Non-pigmented ciliary epithelial cell (primary cell): ENCODE measurements around the gene RNU6-1.

ENCODE experiments used
- DNase-seq: peaks from one replicate; pipeline ENCODE4 v3.0.0-alpha.2; 2010; ENCODE audit warnings: low read depth

RNU6-1 gene

DNA sequence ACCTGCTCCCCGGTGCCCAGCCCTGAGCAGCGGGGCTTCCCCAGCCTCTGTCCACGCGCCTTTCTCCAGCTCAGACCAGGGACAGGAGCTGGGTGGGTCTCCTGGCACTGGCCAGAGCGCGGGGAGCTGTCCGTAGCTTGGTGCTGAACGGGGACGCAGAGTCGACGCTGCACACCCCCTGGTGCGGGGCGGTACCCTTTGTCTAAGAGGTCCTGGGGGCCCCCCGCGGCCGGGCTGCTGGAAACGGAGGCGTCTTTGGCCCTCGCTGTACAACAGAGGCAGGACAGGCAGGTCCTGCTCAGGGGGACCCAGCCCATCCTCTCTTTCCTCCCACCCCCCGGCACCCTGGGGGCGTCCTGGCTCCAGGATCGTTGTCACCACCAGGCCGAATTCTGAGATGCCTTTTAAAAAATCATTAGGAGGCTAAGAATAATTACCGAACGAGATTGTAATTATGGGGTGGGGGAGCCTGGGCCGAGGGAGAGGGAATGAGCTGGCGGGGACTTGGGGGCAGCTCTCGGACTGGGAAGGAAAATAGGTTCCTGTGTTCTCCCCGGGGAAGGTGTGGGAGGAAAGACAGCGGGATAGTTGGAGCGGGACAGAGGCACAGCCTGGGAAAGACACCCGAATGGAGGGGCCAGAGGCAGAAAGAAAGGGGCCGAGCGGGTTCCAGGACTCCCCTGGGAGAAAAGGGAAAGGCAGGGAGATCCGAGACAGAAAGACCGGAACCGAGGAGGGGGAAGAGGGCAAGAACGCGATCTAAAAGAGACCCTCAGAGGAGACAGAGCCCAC is 18.7 kb downstream of the RNU6-1 start:
- no peak for DNase-seq

DNA sequence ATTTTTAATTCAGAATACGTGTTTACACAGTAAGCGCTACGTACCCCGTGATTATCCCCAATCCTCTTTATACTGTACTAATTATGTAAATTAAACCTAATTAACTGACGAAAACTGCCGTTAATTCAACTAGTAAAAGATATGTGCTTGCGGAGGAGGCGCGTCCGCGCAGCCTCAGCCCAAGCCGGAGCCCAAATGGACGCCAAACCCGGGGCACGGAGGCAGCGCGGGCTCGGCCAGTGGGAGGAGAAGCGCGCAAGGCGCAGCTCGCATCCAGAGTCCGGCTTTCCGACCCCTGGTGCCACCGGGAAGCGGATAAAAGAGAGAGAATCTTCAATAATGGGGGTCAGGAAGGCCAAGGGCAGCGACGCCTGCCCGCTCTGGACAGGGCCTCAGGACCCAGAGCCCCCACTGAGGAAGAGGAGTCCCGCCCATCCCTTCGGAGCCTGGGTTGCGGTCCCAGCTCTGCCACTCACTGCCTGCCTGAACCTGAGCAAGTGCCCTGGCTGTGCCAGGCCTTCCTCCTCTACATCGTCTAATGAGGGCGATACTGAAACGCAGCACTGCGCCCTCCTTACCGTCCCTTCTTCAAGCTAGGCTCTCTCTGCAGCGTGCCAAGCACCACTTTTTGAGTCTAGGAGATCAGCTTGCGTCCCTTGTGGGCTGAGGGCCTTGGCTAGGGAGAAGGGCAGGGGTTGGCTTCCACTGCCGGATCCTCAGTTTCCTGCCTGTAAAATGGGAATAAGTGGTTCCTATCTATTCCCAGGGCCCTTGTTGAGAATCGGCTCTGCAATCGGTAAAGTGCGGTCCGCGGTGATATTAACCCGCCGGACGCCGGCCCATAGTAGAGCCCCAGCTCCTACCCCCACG is 19.5 kb downstream of the RNU6-1 start:
- no peak for DNase-seq

- DNase-seq = no peak
These were observed 20.2 kb downstream of the RNU6-1 start for GRCh38 chr15:67819636-67820035.

GRCh38 chr15:67818464-67818863 is 21.4 kb downstream of the RNU6-1 start:
- no peak for DNase-seq

DNA sequence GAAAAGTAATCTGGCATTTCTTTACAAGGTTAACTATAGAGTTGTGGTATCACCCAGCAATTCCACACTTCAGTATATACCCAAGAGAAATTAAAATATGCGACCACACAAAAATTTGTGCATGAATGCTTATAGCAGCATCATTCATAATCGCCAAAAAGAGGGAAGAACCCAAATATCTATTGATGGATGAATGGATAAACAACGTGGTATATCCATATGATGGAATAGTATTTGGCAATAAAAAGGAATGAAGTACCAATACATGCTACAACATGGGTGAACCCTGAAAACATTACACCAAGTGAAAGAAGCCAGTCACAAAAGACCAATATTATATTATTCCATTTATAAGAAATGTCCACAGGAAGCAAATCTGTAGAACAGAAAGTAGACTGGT is 23.2 kb downstream of the RNU6-1 start:
- DNase-seq = no peak

GRCh38 chr15:67815036-67815592 is 24.7 kb downstream of the RNU6-1 start:
- DNase-seq = no peak

GRCh38 chr15:67813104-67813634 is 26.7 kb downstream of the RNU6-1 start:
- no peak for DNase-seq

DNA sequence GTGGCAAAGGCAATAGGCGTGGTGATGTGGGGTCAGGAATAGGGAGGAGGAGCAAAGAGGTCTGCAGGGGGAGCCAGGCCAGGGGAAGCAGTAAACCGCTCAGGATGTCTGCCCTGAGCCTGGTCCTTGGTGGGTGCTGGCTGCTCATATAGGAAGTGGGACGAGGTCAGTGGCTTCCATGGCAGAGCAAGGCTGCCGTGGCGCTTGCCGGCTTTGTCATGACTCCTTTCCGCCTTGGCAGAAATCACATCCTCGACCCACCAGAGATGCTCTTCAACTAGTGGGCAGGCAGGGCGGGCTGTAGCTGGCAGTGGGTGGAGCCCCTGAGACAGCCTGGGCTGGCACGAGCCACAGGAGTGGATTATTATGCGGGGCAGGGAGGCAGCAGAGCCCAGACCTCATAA is 27.6 kb downstream of the RNU6-1 start:
- DNase-seq = no peak

DNA sequence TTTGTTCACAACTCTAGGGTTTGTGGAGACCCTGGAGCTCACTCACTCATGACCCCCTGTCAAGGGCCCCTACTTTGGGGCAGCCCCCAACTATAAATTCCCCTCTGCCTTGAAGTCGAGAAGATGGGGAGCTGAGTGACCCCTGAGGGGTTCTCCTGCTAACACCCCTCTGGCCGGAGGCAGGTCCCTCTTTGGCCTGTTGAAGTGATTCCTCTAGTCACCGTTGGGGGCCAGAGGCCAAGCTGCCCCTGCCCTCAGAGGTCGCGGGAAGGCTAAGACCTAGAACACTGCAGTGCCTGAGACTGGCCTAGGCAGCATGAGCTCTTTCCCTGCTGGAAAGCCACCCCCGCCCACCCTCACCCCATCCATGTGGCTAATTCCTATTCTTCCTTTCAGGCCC is 30.0 kb downstream of the RNU6-1 start:
- no peak for DNase-seq

- DNase-seq = no peak
These were observed 30.4 kb downstream of the RNU6-1 start for GRCh38 chr15:67809441-67809840.

GRCh38 chr15:67808821-67809220 is 31.0 kb downstream of the RNU6-1 start:
- no peak for DNase-seq

DNA sequence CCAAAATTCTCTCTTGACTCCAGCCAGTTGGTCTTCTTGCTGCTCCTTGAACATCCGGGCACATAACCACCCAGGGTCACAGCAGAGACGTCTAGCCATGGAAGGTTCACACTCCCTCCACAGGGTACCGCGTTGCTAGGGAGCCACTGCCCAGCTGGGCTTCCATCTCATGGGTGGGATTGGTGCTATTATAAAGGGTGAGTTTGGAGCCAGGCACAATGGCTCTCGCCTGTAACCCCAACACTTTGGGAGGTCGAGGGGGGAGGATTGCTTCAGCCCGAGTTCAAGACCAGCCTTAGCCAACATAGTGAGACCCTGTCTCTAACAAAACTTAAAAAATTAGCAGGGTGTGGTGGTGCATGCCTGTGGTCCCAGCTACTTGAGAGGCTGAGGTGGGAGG is 32.0 kb downstream of the RNU6-1 start:
- no peak for DNase-seq

DNA sequence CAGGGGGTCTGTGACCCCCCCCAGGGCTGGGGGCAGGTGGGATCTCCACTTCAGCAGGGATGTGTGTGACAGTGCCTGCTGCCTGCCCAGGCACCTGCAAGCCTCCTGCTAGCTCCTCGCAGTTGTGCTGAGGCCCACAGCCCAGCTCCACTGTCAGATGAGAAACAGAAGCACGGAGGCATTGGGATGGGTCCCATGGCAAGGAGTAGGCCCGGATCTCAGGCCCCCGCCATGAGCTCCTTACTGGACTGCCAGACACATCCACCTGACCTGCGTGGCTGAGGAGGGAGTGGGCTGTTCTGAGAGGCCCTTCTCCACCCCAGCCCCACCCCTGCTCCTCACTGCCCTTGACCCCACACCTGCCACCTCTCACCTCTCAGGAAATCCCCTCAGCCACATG is 32.7 kb downstream of the RNU6-1 start:
- no peak for DNase-seq

DNA sequence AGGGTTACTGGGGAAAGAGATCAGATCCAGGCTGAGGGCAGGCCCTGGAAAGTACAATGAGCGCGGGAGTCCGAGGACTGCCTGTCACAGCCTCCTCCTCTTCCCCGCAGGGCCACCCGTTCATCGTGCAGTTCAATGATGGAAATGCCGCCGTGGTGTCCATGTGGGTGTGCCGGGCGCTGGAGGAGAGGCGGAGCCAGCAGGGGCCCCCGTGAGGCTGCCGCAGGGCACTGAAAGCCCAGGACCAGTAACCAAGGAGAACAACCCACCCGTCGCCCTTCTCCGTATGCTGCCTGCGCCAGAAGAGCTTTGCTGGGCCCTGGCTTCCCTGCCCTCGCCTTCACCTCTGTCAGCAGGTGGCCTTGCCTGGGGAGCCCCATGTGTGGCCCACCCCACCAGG is 33.3 kb downstream of the RNU6-1 start:
- DNase-seq = no peak

GRCh38 chr15:67805666-67806516 is 34.0 kb downstream of the RNU6-1 start:
- no peak for DNase-seq

GRCh38 chr15:67805008-67805665 is 34.7 kb downstream of the RNU6-1 start:
- DNase-seq = no peak

GRCh38 chr15:67803996-67804843 is 35.6 kb downstream of the RNU6-1 start:
- DNase-seq = no peak

- DNase-seq = no peak
These were observed 36.5 kb downstream of the RNU6-1 start for GRCh38 chr15:67803299-67803698.

DNA sequence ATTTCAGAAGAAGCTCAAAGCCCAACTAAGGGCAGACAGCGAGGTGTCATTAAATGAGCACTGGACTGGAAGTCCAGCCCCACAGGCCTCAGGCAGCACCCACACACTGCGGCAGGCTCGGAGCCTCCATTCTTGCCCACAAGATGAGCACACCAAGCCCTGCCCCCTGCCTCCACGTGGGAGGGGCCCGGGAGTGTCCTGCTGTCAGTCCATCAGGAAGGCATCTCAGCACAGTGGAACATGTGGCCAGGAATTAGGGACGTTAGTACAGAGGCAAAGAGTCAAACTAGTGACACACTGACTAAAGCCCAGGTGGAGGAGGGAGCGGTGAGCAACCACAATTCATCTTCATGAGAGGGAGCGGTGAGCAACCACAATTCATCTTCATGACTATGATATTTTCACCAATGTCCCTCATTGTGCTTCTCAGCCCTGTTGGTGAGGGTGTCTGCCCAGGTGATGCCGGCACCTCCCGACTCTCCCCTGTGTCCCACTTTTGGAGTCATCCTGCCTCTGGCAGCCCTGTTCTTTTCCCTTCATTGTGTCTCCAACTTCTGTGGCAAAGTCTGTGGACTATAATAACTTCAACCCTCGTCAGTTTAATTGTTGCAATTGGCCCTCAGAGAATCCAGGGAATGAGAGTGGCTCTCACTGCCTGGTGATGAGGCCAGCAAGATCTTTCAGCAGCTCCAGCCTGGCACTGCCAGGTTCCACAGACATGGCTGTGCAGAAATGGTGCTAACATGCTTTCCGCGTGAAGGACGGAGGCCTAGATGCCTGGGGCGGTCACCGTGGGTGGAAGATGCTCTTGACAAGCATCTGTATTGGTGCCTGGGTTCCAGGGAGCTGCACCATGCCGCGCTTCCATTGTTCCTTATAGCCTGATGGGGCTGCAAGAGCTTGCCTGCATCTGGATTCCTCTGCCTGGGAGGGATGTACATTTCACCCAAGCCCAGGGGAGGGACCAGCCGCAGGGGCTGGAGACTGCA is 37.6 kb downstream of the RNU6-1 start:
- DNase-seq = no peak
